SK-N-SH (cell line): ENCODE data around the gene PCDHA13.

Experiments used
- CTCF ChIP-seq: fragments of 200-600 bp; sonication (generic); IDR thresholded peaks from 2 replicates; pipeline ENCODE4 v1.6.1; 2017; ENCODE audit warnings: antibody characterized with exemption, mild to moderate bottlenecking, moderate library complexity
- EZH2phosphoT487 ChIP-seq: fragments of 200-600 bp; sonication (generic); IDR thresholded peaks from 2 replicates; pipeline ENCODE4 v1.6.1; 2017; ENCODE audit warnings: low read depth, mixed run types, mild to moderate bottlenecking, antibody characterized with exemption, moderate library complexity, borderline replicate concordance
- FOSL2 ChIP-seq: IDR thresholded peaks from 2 replicates; pipeline ENCODE4 v1.4.0; 2012; ENCODE audit warnings: low read depth, mild to moderate bottlenecking, moderate library complexity, borderline replicate concordance
- FOXJ3 ChIP-seq: sonication (generic); formaldehyde crosslinking; IDR thresholded peaks from 2 replicates; pipeline ENCODE4 v1.5.1; 2020; ENCODE audit warnings: mild to moderate bottlenecking, missing genetic modification reagents
- MAX ChIP-seq: IDR thresholded peaks from 2 replicates; pipeline ENCODE4 v1.4.0; 2012; ENCODE audit warnings: low read depth
- NRF1 ChIP-seq: IDR thresholded peaks from 2 replicates; pipeline ENCODE4 v1.6.1; 2012; ENCODE audit warnings: low read depth, mild to moderate bottlenecking, low read length
- POLR2AphosphoS5 ChIP-seq: IDR thresholded peaks from 2 replicates; pipeline ENCODE4 v1.6.1; 2012; ENCODE audit warnings: low read depth, low read length
- RCOR1 ChIP-seq: fragments of 150-350 bp; IDR thresholded peaks from 2 replicates; pipeline ENCODE4 v1.6.1; 2017; ENCODE audit warnings: antibody characterized with exemption, low read length
- RFX5 ChIP-seq: IDR thresholded peaks from 2 replicates; pipeline ENCODE4 v1.6.1; 2012; ENCODE audit warnings: mild to moderate bottlenecking, improper control_type of control experiment, low read length
- TAF1 ChIP-seq: IDR thresholded peaks from 2 replicates; pipeline ENCODE4 v1.6.1; 2012; ENCODE audit warnings: low read depth, mild to moderate bottlenecking, low read length, moderate library complexity, borderline replicate concordance
- USF1 ChIP-seq: IDR thresholded peaks from 2 replicates; pipeline ENCODE4 v1.4.0; 2012; ENCODE audit warnings: low read depth, borderline replicate concordance
- USF2 ChIP-seq: fragments of 150-350 bp; IDR thresholded peaks from 2 replicates; pipeline ENCODE4 v1.6.1; 2017; ENCODE audit warnings: antibody characterized with exemption, low read length, low read depth, borderline replicate concordance

GRCh38 chr5:140881889-140882590 is at the start of gene PCDHA13:
- TF ChIP-seq USF1 = no peak
- no peak for TF ChIP-seq MAX
- no peak for TF ChIP-seq POLR2AphosphoS5
- TF ChIP-seq USF2 = no peak
- no peak for TF ChIP-seq FOXJ3 (CRISPR knock-in tag)
- TF ChIP-seq RCOR1 = no peak
- TF ChIP-seq CTCF = no peak
- TF ChIP-seq RFX5 = no peak
- no peak for TF ChIP-seq NRF1
- TF ChIP-seq EZH2phosphoT487 = no peak
- no peak for TF ChIP-seq FOSL2
- TF ChIP-seq TAF1 = no peak
